OCI-LY3 (cell line): ENCODE results near the gene HSF2BP.

Experiments
- H2AFZ ChIP-seq: fragments of 200-600, 300-600 bp; shearing (Covaris generic); 2 replicates; pipeline ENCODE4 v1.6.0; 2014; ENCODE audit warnings: antibody characterized with exemption, low read depth, low read length
- H3K27ac ChIP-seq: fragments of 200-600, 300-600 bp; sonication (generic); 2 replicates; pipeline ENCODE4 v1.5.1; 2014; ENCODE audit warnings: mild to moderate bottlenecking, low read length, moderate library complexity, mixed read lengths
- H3K27me3 ChIP-seq: fragments of 200-600, 300-600 bp; sonication (generic); 2 replicates; pipeline ENCODE4 v1.6.1; 2014; ENCODE audit warnings: low read depth, low read length, mixed read lengths
- H3K36me3 ChIP-seq: fragments of 200-600, 300-600 bp; sonication (generic); replicated peaks from 2 replicates; pipeline ENCODE3; 2014; ENCODE audit warnings: low read depth, low read length, mixed read lengths
- H3K4me1 ChIP-seq: fragments of 300-600, 200-600 bp; sonication (generic); 2 replicates; pipeline ENCODE4 v1.6.1; 2014; ENCODE audit warnings: low read length, mixed read lengths
- H3K4me2 ChIP-seq: fragments of 200-600, 300-600 bp; sonication (generic); 2 replicates; pipeline ENCODE4 v1.6.1; 2014; ENCODE audit warnings: low read length, mixed read lengths
- H3K4me3 ChIP-seq: fragments of 300-600, 200-600 bp; sonication (generic); 2 replicates; pipeline ENCODE4 v1.5.1; 2014; ENCODE audit warnings: antibody characterized with exemption, mild to moderate bottlenecking, low read length, moderate library complexity
- H3K79me2 ChIP-seq: fragments of 300-600, 200-600 bp; shearing (Covaris generic); 2 replicates; pipeline ENCODE4 v1.6.1; 2014; ENCODE audit warnings: mild to moderate bottlenecking, low read length, mixed read lengths
- H3K9ac ChIP-seq: fragments of 300-600, 200-600 bp; shearing (Covaris generic); 2 replicates; pipeline ENCODE4 v1.6.0; 2014; ENCODE audit warnings: mild to moderate bottlenecking, low read length, moderate library complexity
- H3K9me3 ChIP-seq: fragments of 200-600, 300-600 bp; shearing (Covaris generic); 2 replicates; pipeline ENCODE4 v1.6.1; 2014; ENCODE audit warnings: low read length, mixed read lengths; ENCODE audit not compliant: insufficient read depth
- H4K20me1 ChIP-seq: fragments of 200-600, 300-600 bp; sonication (generic); 2 replicates; pipeline ENCODE4 v1.6.1; 2016; ENCODE audit warnings: low read length, mixed read lengths; ENCODE audit not compliant: insufficient read depth
- CTCF ChIP-seq: fragments of 200-600, 300-600 bp; sonication (generic); IDR thresholded peaks from 2 replicates; pipeline ENCODE4 v1.5.1; 2014; ENCODE audit warnings: antibody characterized with exemption, low read length, low read depth
- EZH2phosphoT487 ChIP-seq: fragments of 200-600 bp; shearing (Covaris generic); IDR thresholded peaks from 2 replicates; pipeline ENCODE4 v1.6.1; 2018; ENCODE audit warnings: antibody characterized with exemption, mixed run types, low read depth

The HSF2BP gene

GRCh38 chr21:43658769-43659135 is 536 bp downstream of the HSF2BP start:
- Histone ChIP-seq H4K20me1 (peaks cover 13% of the 10 kb centered on the region), H3K9me3 (no peaks in the 10 kb centered on the region), H3K4me1 (peaks cover 19% of the 10 kb centered on the region), H3K27me3 (no peaks in the 10 kb centered on the region), H3K27ac (peak overlapping the region; percentile 29; the same call in 1 of the 2 replicates), H3K4me3 (peak overlapping the region; percentile 86), H3K36me3 (peaks cover 19% of the 10 kb centered on the region), H3K4me2 (peak overlapping the region; percentile 78), H3K9ac (peak overlapping the region; percentile 62; the same call in 1 of the 2 replicates), H2AFZ (0 out of 2 replicates have a peak overlapping the region, but pooled peaks have one; percentile 50), H3K79me2 (peaks cover 53% of the 10 kb centered on the region)
- TF ChIP-seq CTCF (no peak), EZH2phosphoT487 (no peak)

- peaks cover 19% of the 10 kb centered on the region for H3K4me1 ChIP-seq
- peaks cover 47% of the 10 kb centered on the region for H3K79me2 ChIP-seq
- no peak overlapping the region for H3K27ac ChIP-seq
- H4K20me1 ChIP-seq = peaks cover 13% of the 10 kb centered on the region
- peak overlapping the region; percentile 78; the same call in 1 of the 2 replicates for H3K4me2 ChIP-seq
- H3K9ac ChIP-seq = no peak overlapping the region
- peaks cover 19% of the 10 kb centered on the region for H3K36me3 ChIP-seq
- H3K4me3 ChIP-seq = no peak overlapping the region
- TF ChIP-seq EZH2phosphoT487 (no peak), CTCF (no peak)
- H3K27me3 ChIP-seq = no peaks in the 10 kb centered on the region
- no peaks in the 10 kb centered on the region for H3K9me3 ChIP-seq
- H2AFZ ChIP-seq = no peak overlapping the region
Observed at GRCh38 chr21:43658088-43658741, 1.1 kb downstream of the HSF2BP start.

GRCh38 chr21:43657355-43658087 is 1.8 kb downstream of the HSF2BP start:
- no peak overlapping the region for H3K4me3 ChIP-seq
- peaks cover 13% of the 10 kb centered on the region for H4K20me1 ChIP-seq
- no peak overlapping the region for H2AFZ ChIP-seq
- H3K4me2 ChIP-seq = no peak overlapping the region
- peaks cover 40% of the 10 kb centered on the region for H3K79me2 ChIP-seq
- H3K27ac ChIP-seq = no peak overlapping the region
- H3K27me3 ChIP-seq = no peaks in the 10 kb centered on the region
- H3K9me3 ChIP-seq = no peaks in the 10 kb centered on the region
- H3K9ac ChIP-seq = no peak overlapping the region
- H3K36me3 ChIP-seq = peaks cover 15% of the 10 kb centered on the region
- peaks cover 19% of the 10 kb centered on the region for H3K4me1 ChIP-seq
- TF ChIP-seq EZH2phosphoT487 (no peak), CTCF (no peak)

- Histone ChIP-seq H3K27ac (no peak overlapping the region), H3K4me1 (peaks cover 6% of the 10 kb centered on the region), H3K9ac (no peak overlapping the region), H3K9me3 (no peaks in the 10 kb centered on the region), H3K4me3 (no peak overlapping the region), H3K4me2 (no peak overlapping the region), H3K36me3 (no peaks in the 10 kb centered on the region), H3K27me3 (no peaks in the 10 kb centered on the region), H4K20me1 (no peaks in the 10 kb centered on the region), H2AFZ (no peak overlapping the region), H3K79me2 (peaks cover 15% of the 10 kb centered on the region)
- TF ChIP-seq EZH2phosphoT487 = no peak
- no peak for TF ChIP-seq CTCF
Observed at GRCh38 chr21:43654806-43655489, 4.3 kb downstream of the HSF2BP start.
